Transverse colon (tissue), 3 donors: Measurements from ENCODE around the gene PTPRN2.

Experiments used
- POLR2A ChIP-seq: fragments of 450-650 bp; IDR thresholded peaks from one replicate; pipeline ENCODE4 v1.6.1; 2016; ENCODE audit warnings: antibody characterized with exemption, mild to moderate bottlenecking, moderate library complexity
- POLR2AphosphoS5 ChIP-seq, 3 donors: sonication (generic); formaldehyde crosslinking; IDR thresholded peaks; one replicate each; pipeline ENCODE4 v1.6.1; 2016; ENCODE audit warnings: antibody characterized with exemption in 3 of 3

- TF ChIP-seq POLR2AphosphoS5 (IDR thresholded peaks at IDR 0.05): no peak
- no peak for TF ChIP-seq POLR2A
Observed at GRCh38 chr7:158114056-158114850, 473.4 kb downstream of the PTPRN2 start.
